GM23338 (cell line): ENCODE results near the gene NTMT1. TPM values are rescaled to one million over a fixed set of nuclear protein-coding genes. Genes with fewer than 3 reads are reported as not detected.

Experiments used
- ATAC-seq: fragments of 200-7000 bp; cut with Tn5 transposase; 3 replicates; pipeline ENCODE4 v1.9.1; 2020
- DNase-seq: peaks from one replicate; pipeline ENCODE4 v3.0.0-alpha.2; 2015; ENCODE audit warnings: low spot score
- H2AFZ ChIP-seq: fragments of 200-600 bp; sonication (generic); 2 replicates; pipeline ENCODE4 v1.8.0; 2016; ENCODE audit warnings: antibody characterized with exemption, mild to moderate bottlenecking, moderate library complexity
- H3F3A ChIP-seq: fragments of 200-600 bp; sonication (generic); replicated peaks from 2 replicates; pipeline ENCODE4 v1.8.0; 2017; ENCODE audit warnings: antibody characterized with exemption, mixed run types, low read depth
- H3K27ac ChIP-seq: fragments of 200-600 bp; sonication (generic); 2 replicates; pipeline ENCODE4 v1.6.1; 2016; ENCODE audit warnings: low read depth
- H3K27me3 ChIP-seq: fragments of 200-600 bp; sonication (generic); 2 replicates; pipeline ENCODE4 v1.8.0; 2016; ENCODE audit warnings: mild to moderate bottlenecking, mixed run types, moderate library complexity; ENCODE audit not compliant: insufficient read depth
- H3K36me3 ChIP-seq: fragments of 200-600 bp; sonication (generic); 2 replicates; pipeline ENCODE4 v1.8.0; 2016; ENCODE audit warnings: mild to moderate bottlenecking; ENCODE audit not compliant: insufficient read depth
- H3K4me1 ChIP-seq: fragments of 200-600 bp; sonication (generic); 2 replicates; pipeline ENCODE4 v1.8.0; 2016; ENCODE audit warnings: mild to moderate bottlenecking, moderate library complexity; ENCODE audit not compliant: insufficient read depth
- H3K4me2 ChIP-seq: fragments of 200-600 bp; sonication (generic); 2 replicates; pipeline ENCODE4 v1.7.1; 2017; ENCODE audit warnings: mixed run types
- H3K4me3 ChIP-seq: fragments of 200-600 bp; sonication (generic); 2 replicates; pipeline ENCODE4 v1.6.1; 2016; ENCODE audit warnings: mixed run types
- H3K79me2 ChIP-seq: fragments of 200-600 bp; sonication (generic); replicated peaks from 2 replicates; pipeline ENCODE4 v1.8.0; 2017; ENCODE audit warnings: mild to moderate bottlenecking; ENCODE audit not compliant: insufficient read depth
- H3K9me2 ChIP-seq: fragments of 200-600 bp; sonication (generic); 2 replicates; pipeline ENCODE4 v1.8.0; 2017; ENCODE audit not compliant: insufficient read depth
- H4K20me1 ChIP-seq: fragments of 200-600 bp; sonication (generic); replicated peaks from 2 replicates; pipeline ENCODE4 v1.8.0; 2017; ENCODE audit warnings: mild to moderate bottlenecking; ENCODE audit not compliant: insufficient read depth
- H3K27ac Mint-ChIP-seq: 2 replicates; pipeline ENCODE4 v1.8.0; 2020; ENCODE audit warnings: inconsistent platforms, mild to moderate bottlenecking, moderate library complexity, mixed read lengths
- H3K27me3 Mint-ChIP-seq: 3 replicates; pipeline ENCODE4 v1.8.0; 2022; ENCODE audit warnings: low read depth, mild to moderate bottlenecking, moderate library complexity, mixed read lengths, inconsistent platforms; ENCODE audit not compliant: insufficient read depth, poor library complexity
- H3K36me3 Mint-ChIP-seq: 3 replicates; pipeline ENCODE4 v1.8.0; 2021; ENCODE audit warnings: low read depth, mild to moderate bottlenecking, inconsistent platforms, moderate library complexity, mixed read lengths
- H3K4me1 Mint-ChIP-seq: 3 replicates; pipeline ENCODE4 v1.8.0; 2020; ENCODE audit warnings: mild to moderate bottlenecking, inconsistent platforms, mixed read lengths
- H3K4me3 Mint-ChIP-seq: 3 replicates; pipeline ENCODE4 v1.8.0; 2021; ENCODE audit warnings: moderate library complexity, mild to moderate bottlenecking, inconsistent platforms, mixed read lengths
- H3K9me3 Mint-ChIP-seq: 3 replicates; pipeline ENCODE4 v1.8.0; 2020; ENCODE audit warnings: moderate library complexity, mild to moderate bottlenecking, inconsistent platforms, mixed read lengths
- CREB1 ChIP-seq: fragments of 250-450 bp; sonication (Bioruptor Pico); IDR thresholded peaks from 2 replicates; pipeline ENCODE4 v1.5.0; 2020; ENCODE audit warnings: low read depth, mild to moderate bottlenecking, moderate library complexity
- CTCF ChIP-seq, 2 experiments: fragments of 200-600 bp in 1 of 2; sonication (generic) in 1 of 2; conservative IDR thresholded peaks; 2 replicates each; pipeline versions ENCODE4 v1.5.1 to v1.6.1; 2016 to 2017; ENCODE audit warnings: antibody characterized with exemption in 2 of 2, low read depth in 2 of 2, mild to moderate bottlenecking in 2 of 2, moderate library complexity in 1 of 2
- NANOG ChIP-seq: IDR thresholded peaks from 2 replicates; pipeline ENCODE4 v1.6.1; 2016; ENCODE audit warnings: antibody characterized with exemption, borderline replicate concordance
- POLR2AphosphoS5 ChIP-seq: IDR thresholded peaks from 2 replicates; pipeline ENCODE4 v1.6.1; 2016; ENCODE audit warnings: antibody characterized with exemption, low read depth
- polyA plus RNA-seq: library from polyadenylated mRNA; unstranded; fragments of >200 nt; fragmentation: Nextera tagmentation; extraction: Ambion mirVana; gene quantifications from 2 replicates; pipeline ENCODE4 v1.2.1, GENCODE V29; 2016
- total RNA-seq: library from RNA; depleted of rRNA; stranded (reverse); fragments of >200 nt; shearing (Covaris generic); gene quantifications from 2 replicates; pipeline ENCODE4 v1.2.3, GENCODE V29; 2014
- TF ChIP-seq, protein P1 (sequence below): fragments of 250-450 bp; sonication (Bioruptor Pico); IDR thresholded peaks from 2 replicates; pipeline ENCODE4 v1.5.0; 2020; ENCODE audit warnings: mild to moderate bottlenecking, moderate library complexity

The NTMT1 gene
- total and polyA plus RNA-seq, 2 experiments from 2014 or later, result 59.4 to 108 TPM

DNA sequence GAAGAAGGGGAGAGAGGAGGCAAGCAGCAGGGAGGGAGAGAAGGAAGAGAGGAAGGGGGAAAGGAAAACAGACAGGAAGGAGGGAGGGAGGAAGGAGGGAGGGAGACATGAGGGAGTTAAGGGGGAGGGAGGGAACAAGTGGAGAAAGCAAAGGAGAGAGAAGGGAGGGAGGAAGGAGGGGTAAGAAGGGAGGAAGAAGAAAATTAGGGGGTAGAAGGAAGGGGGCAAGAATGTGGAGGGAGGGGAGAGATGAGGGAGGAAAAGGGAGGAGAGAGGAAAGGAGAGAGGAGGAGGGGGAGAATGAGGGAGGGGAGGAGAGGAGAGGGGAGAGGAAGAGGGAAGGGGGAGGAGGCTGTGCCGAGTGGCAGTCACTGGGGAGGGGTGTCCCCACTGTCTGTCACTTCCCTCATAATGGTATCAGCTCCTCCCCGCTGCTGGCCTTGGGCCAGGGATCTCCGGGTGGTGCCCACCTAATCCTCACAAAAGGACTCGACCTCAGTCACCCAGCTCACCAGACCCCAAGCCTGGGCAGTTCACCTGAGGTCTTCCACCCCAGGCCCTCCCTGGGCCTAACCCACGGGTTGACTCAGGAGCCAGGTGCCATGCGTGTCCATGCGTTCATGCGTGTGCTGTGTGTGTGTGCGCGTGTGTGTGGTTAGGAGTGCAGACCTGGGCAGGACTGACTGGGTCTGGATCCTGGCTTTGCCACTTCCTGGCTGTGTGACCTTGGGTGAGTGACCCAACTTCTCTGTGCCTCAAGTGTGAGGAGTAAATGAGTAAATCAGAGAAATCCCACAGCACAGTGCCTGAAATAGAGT, 23.2 kb upstream of the NTMT1 start (continued):
- TF ChIP-seq, protein P1, sequence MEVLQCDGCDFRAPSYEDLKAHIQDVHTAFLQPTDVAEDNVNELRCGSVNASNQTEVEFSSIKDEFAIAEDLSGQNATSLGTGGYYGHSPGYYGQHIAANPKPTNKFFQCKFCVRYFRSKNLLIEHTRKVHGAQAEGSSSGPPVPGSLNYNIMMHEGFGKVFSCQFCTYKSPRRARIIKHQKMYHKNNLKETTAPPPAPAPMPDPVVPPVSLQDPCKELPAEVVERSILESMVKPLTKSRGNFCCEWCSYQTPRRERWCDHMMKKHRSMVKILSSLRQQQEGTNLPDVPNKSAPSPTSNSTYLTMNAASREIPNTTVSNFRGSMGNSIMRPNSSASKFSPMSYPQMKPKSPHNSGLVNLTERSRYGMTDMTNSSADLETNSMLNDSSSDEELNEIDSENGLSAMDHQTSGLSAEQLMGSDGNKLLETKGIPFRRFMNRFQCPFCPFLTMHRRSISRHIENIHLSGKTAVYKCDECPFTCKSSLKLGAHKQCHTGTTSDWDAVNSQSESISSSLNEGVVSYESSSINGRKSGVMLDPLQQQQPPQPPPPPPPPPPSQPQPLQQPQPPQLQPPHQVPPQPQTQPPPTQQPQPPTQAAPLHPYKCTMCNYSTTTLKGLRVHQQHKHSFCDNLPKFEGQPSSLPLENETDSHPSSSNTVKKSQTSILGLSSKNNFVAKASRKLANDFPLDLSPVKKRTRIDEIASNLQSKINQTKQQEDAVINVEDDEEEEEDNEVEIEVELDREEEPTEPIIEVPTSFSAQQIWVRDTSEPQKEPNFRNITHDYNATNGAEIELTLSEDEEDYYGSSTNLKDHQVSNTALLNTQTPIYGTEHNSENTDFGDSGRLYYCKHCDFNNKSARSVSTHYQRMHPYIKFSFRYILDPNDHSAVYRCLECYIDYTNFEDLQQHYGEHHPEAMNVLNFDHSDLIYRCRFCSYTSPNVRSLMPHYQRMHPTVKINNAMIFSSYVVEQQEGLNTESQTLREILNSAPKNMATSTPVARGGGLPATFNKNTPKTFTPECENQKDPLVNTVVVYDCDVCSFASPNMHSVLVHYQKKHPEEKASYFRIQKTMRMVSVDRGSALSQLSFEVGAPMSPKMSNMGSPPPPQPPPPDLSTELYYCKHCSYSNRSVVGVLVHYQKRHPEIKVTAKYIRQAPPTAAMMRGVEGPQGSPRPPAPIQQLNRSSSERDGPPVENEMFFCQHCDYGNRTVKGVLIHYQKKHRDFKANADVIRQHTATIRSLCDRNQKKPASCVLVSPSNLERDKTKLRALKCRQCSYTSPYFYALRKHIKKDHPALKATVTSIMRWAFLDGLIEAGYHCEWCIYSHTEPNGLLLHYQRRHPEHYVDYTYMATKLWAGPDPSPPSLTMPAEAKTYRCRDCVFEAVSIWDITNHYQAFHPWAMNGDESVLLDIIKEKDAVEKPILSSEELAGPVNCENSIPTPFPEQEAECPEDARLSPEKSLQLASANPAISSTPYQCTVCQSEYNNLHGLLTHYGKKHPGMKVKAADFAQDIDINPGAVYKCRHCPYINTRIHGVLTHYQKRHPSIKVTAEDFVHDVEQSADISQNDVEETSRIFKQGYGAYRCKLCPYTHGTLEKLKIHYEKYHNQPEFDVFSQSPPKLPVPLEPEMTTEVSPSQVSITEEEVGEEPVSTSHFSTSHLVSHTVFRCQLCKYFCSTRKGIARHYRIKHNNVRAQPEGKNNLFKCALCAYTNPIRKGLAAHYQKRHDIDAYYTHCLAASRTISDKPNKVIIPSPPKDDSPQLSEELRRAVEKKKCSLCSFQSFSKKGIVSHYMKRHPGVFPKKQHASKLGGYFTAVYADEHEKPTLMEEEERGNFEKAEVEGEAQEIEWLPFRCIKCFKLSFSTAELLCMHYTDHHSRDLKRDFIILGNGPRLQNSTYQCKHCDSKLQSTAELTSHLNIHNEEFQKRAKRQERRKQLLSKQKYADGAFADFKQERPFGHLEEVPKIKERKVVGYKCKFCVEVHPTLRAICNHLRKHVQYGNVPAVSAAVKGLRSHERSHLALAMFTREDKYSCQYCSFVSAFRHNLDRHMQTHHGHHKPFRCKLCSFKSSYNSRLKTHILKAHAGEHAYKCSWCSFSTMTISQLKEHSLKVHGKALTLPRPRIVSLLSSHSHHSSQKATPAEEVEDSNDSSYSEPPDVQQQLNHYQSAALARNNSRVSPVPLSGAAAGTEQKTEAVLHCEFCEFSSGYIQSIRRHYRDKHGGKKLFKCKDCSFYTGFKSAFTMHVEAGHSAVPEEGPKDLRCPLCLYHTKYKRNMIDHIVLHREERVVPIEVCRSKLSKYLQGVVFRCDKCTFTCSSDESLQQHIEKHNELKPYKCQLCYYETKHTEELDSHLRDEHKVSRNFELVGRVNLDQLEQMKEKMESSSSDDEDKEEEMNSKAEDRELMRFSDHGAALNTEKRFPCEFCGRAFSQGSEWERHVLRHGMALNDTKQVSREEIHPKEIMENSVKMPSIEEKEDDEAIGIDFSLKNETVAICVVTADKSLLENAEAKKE (CRISPR knock-in tag), result no peak
- no peak for TF ChIP-seq POLR2AphosphoS5
- no peak for TF ChIP-seq CREB1 (CRISPR knock-in tag)

GRCh38 chr9:129604056-129604765, 21.8 kb upstream of the NTMT1 start:
- no peak overlapping the region for H3K4me3 Mint-ChIP-seq
- ATAC-seq (no peak), DNase-seq (no peak)
- H3K9me3 Mint-ChIP-seq, result no peaks in the 10 kb centered on the region
- Histone ChIP-seq H3F3A (peaks cover 4% of the 10 kb centered on the region; the same call in 1 of the 2 replicates), H3K36me3 (no peaks in the 10 kb centered on the region), H3K4me3 (no peak overlapping the region), H2AFZ (no peak overlapping the region), H3K27me3 (peaks cover 11% of the 10 kb centered on the region), H3K27ac (no peak overlapping the region), H3K4me2 (no peak overlapping the region), H3K9me2 (no peaks in the 10 kb centered on the region), H4K20me1 (no peaks in the 10 kb centered on the region), H3K79me2 (no peaks in the 10 kb centered on the region), H3K4me1 (peaks cover 23% of the 10 kb centered on the region; the same call in 1 of the 2 replicates)
- TF ChIP-seq CTCF (conservative IDR thresholded peaks at IDR 0.05; ENCODE audit: low read depth in 2 of 2) (no peak), POLR2AphosphoS5 (no peak), NANOG (no peak)
- peaks cover 26% of the 10 kb centered on the region for H3K27me3 Mint-ChIP-seq
- no peak overlapping the region for H3K27ac Mint-ChIP-seq
- H3K36me3 Mint-ChIP-seq, result no peaks in the 10 kb centered on the region
- H3K4me1 Mint-ChIP-seq, result peaks cover 25% of the 10 kb centered on the region
